Lung (tissue), 12 donors: ENCODE measurements around the gene PRDX1. TPM values are rescaled to one million over a fixed set of nuclear protein-coding genes. Genes with fewer than 3 reads are reported as not detected.
"Not testable (repeated sequence)": the region's sequence is repeated elsewhere in the genome, so short reads cannot be mapped to it uniquely, and the experiment has no call there.

ENCODE experiments used
- ATAC-seq: fragments of 200-7000 bp; cut with Tn5 transposase; one replicate; pipeline ENCODE4 v1.9.1; 2020; ENCODE audit warnings: moderate number of reproducible peaks; ENCODE audit not compliant: insufficient read depth, low FRiP score
- DNase-seq, 3 donors: peaks; one replicate each; pipeline ENCODE4 v3.0.0-alpha.2; 2013 to 2017
- H3K27ac ChIP-seq, 2 donors: one replicate each; pipeline ENCODE4 v1.5.1; 2013; ENCODE audit warnings: mild to moderate bottlenecking in 2 of 2, moderate library complexity in 2 of 2, control low read depth in 1 of 2, inconsistent platforms in 1 of 2, low read depth in 1 of 2, low read length in 1 of 2
- H3K27me3 ChIP-seq, 3 donors: one replicate each; pipeline ENCODE4 v1.5.1; 2013; ENCODE audit warnings: low read length in 2 of 3; ENCODE audit not compliant: control insufficient read depth in 3 of 3, insufficient read depth in 3 of 3
- H3K36me3 ChIP-seq, 4 donors: one replicate each; pipeline ENCODE4 v1.5.1; 2013; ENCODE audit warnings: low read length in 4 of 4, mild to moderate bottlenecking in 1 of 4, moderate library complexity in 1 of 4; ENCODE audit not compliant: control insufficient read depth in 4 of 4, insufficient read depth in 4 of 4
- H3K4me1 ChIP-seq, 5 donors: one replicate each; pipeline ENCODE4 v1.5.1; 2013; ENCODE audit warnings: low read length in 5 of 5, mild to moderate bottlenecking in 2 of 5, moderate library complexity in 1 of 5; ENCODE audit not compliant: control insufficient read depth in 5 of 5, insufficient read depth in 5 of 5
- H3K4me3 ChIP-seq: one replicate; pipeline ENCODE4 v1.5.1; 2013; ENCODE audit warnings: mild to moderate bottlenecking, control low read depth, moderate library complexity
- H3K9ac ChIP-seq, 2 donors: one replicate each; pipeline ENCODE4 v1.5.1; 2013; ENCODE audit warnings: low read length in 2 of 2, control low read depth in 1 of 2; ENCODE audit not compliant: insufficient read depth in 1 of 2
- H3K9me3 ChIP-seq, 4 donors: one replicate each; pipeline ENCODE4 v1.5.1; 2013; ENCODE audit warnings: low read length in 3 of 4, mild to moderate bottlenecking in 1 of 4, moderate library complexity in 1 of 4; ENCODE audit not compliant: control insufficient read depth in 4 of 4, insufficient read depth in 3 of 4
- CTCF ChIP-seq: IDR thresholded peaks from 2 replicates; pipeline ENCODE4 v1.5.1; 2012; ENCODE audit warnings: mild to moderate bottlenecking; ENCODE audit errors: control extremely low read depth, extremely low read depth
- WGBS, 2 donors: extraction: QIAGEN DNeasy Blood & Tissue Kit; methylation state at CpG; one replicate each; pipeline ENCODE4 v1.1.7; 2013; 5-methylcytosine and 5-hydroxymethylcytosine counted together
- polyA plus RNA-seq, 2 donors: library from polyadenylated mRNA; stranded (reverse); fragments of 200-250 nt; gene quantifications; one replicate each; pipeline ENCODE4 v1.2.1, GENCODE V29; 2013
- total RNA-seq, 2 donors: library from RNA; depleted of rRNA in 1 of 2; stranded (reverse); fragments of >200 nt in 1 of 2; gene quantifications; one replicate each; pipeline ENCODE4 v1.2.1, GENCODE V29; 2014 to 2021
- donor health status: control.
- donor health status: control.
- donor health status: Bipolar disorder and iron deficiency.
- donor health status: healthy.
- donor health status: DM: yes; HTN: yes; CAD: no.

PRDX1 gene
- total and polyA plus RNA-seq, 4 donors = 208 to 926 (median 546) TPM

DNA sequence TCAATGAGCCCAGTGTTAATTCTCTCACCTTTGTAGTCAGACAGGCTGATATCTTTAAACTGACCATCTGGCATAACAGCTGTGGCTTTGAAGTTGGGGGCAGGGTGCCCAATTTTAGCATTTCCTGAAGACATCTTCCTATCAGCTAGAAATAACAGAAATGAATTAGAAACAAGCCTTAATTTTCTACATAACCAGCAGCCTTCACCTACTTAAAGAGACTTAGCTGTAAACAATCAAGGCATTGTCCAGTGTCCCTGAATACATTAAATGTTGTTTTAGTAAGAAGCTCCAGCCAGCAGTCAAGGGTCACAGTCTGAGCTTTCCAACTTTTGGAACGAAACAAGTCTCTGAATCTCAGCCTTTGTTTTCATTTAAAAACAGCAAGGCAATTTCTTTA lies 2.8 kb downstream of the PRDX1 start:
- DNase-seq = peak; percentile 43 to 82 (median 81)
- H3K4me3 ChIP-seq = no peak overlapping the region
- WGBS, 2 donors = 18 to 43% methylated on average over 1 of the region's 1 CpG
- H3K27ac ChIP-seq = no peak overlapping the region
- no peaks in the 10 kb centered on the region for H3K9me3 ChIP-seq
- no peak for TF ChIP-seq CTCF
- ATAC-seq = no peak
- peaks cover 20 to 31% (median 28%) of the 10 kb centered on the region in 4 donors for H3K36me3 ChIP-seq
- peak overlapping the region in 1 of 2 donors; percentile 53 for H3K9ac ChIP-seq
- no peaks in the 10 kb centered on the region for H3K27me3 ChIP-seq
- peaks cover 1 to 14% (median 10%) of the 10 kb centered on the region in 5 donors for H3K4me1 ChIP-seq

- H3K27me3 ChIP-seq, H3K9ac ChIP-seq, ATAC-seq, DNase-seq, H3K27ac ChIP-seq, H3K4me3 ChIP-seq, H3K9me3 ChIP-seq: not testable (repeated sequence)
- Histone ChIP-seq H3K36me3 (peaks cover 26 to 34% (median 32%) of the 10 kb centered on the region in 4 donors), H3K4me1 (peaks cover 1 to 14% (median 10%) of the 10 kb centered on the region in 5 donors)
- WGBS, 2 donors = 80 to 85% methylated on average over 4 of the region's 4 CpGs
Observed at GRCh38 chr1:45518366-45518765, 3.3 kb downstream of the PRDX1 start.

DNA sequence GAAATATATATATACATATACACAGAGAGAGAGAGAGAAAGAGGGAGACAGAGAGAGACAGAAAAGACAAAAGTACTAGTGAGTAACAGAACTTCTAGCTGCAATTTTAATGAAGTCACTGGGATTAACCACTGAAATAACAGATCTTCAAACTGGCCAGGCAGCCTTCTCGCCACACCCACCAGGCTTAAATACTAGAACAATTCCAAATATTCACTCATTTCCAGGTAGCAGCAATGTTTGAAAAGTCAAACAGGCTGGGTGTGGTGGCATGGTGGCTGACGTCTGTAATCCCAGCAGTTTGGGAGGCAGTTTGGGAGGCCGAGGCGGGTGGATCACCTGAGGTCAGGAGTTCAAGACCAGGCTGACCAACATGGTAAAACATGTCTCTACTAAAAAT lies 5.2 kb downstream of the PRDX1 start:
- Histone ChIP-seq H3K4me3 (no peak overlapping the region), H3K4me1 (peaks cover 1 to 14% (median 10%) of the 10 kb centered on the region in 5 donors)
- 72 to 88% methylated on average over 4 of the region's 4 CpGs for WGBS, 2 donors

DNA sequence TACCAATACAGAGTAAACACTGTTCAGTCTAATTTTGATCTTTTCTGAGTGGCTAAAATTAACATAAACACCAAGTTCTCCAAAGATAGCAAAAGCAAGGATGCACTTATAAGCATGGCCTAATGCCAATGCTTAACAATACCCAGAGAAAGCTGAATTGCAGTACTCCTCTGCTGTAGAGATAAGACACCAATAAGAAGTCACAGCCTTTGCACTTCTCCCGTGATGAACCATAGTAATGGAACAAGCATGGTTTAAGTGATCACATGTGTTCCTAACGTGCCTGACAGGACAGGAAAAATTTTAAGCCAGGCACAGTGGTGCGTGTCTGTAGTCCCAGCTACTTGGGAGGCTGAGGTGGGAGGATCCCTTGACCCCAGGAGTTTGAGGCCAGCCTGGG lies 5.6 kb downstream of the PRDX1 start:
- Histone ChIP-seq H3K27ac (peak overlapping the region in 1 of 2 donors; percentile 51), H3K4me3 (no peak overlapping the region), H3K9me3 (no peaks in the 10 kb centered on the region), H3K4me1 (peaks cover 1 to 14% (median 10%) of the 10 kb centered on the region in 5 donors), H3K9ac (no peak overlapping the region), H3K27me3 (no peaks in the 10 kb centered on the region), H3K36me3 (peaks cover 31 to 44% (median 35%) of the 10 kb centered on the region in 4 donors)
- 55 to 69% methylated on average over 3 of the region's 3 CpGs for WGBS, 2 donors
- TF ChIP-seq CTCF = no peak
- DNase-seq (no peak), ATAC-seq (no peak)

More for the DNA sequence above, 5.2 kb downstream of the PRDX1 start:
- Histone ChIP-seq H3K27ac (peak overlapping the region in 1 of 2 donors; percentile 51), H3K36me3 (peaks cover 29 to 40% (median 33%) of the 10 kb centered on the region in 4 donors), H3K9ac (no peak overlapping the region), H3K27me3 (no peaks in the 10 kb centered on the region), H3K9me3 (no peaks in the 10 kb centered on the region)
- ATAC-seq (no peak), DNase-seq (no peak)
- no peak for TF ChIP-seq CTCF

- 60 to 64% methylated on average over 9 of the region's 9 CpGs for whole genome bisulfite sequencing, 2 donors
- ATAC-seq, H3K9me3 ChIP-seq, H3K4me1 ChIP-seq, DNase-seq, H3K9ac ChIP-seq, H3K4me3 ChIP-seq, H3K27me3 ChIP-seq: not testable (repeated sequence)
- peak overlapping the region in 1 of 2 donors; percentile 23 for H3K27ac ChIP-seq
- peaks cover 38 to 56% (median 52%) of the 10 kb centered on the region in 4 donors for H3K36me3 ChIP-seq
Observed at GRCh38 chr1:45513532-45514260, 8.0 kb downstream of the PRDX1 start.
